ENCODE data around the gene DPEP1.

GRCh38 chr16:89672177-89672941 is 58.9 kb downstream of the DPEP1 start:
- TF ChIP-seq POLR2AphosphoS5 (IDR thresholded peaks at IDR 0.05): peak in 1 of 2 donors; percentile 3
- TF ChIP-seq, protein P1, sequence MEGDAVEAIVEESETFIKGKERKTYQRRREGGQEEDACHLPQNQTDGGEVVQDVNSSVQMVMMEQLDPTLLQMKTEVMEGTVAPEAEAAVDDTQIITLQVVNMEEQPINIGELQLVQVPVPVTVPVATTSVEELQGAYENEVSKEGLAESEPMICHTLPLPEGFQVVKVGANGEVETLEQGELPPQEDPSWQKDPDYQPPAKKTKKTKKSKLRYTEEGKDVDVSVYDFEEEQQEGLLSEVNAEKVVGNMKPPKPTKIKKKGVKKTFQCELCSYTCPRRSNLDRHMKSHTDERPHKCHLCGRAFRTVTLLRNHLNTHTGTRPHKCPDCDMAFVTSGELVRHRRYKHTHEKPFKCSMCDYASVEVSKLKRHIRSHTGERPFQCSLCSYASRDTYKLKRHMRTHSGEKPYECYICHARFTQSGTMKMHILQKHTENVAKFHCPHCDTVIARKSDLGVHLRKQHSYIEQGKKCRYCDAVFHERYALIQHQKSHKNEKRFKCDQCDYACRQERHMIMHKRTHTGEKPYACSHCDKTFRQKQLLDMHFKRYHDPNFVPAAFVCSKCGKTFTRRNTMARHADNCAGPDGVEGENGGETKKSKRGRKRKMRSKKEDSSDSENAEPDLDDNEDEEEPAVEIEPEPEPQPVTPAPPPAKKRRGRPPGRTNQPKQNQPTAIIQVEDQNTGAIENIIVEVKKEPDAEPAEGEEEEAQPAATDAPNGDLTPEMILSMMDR (IDR thresholded peaks at IDR 0.05): no peak
- TF ChIP-seq EP300 (IDR thresholded peaks at IDR 0.05): no peak

Measured in upper lobe of left lung (tissue), 4 donors.